Neural crest cell (in vitro differentiated cells): ENCODE measurements around the gene RBM34. TPM values are rescaled to one million over a fixed set of nuclear protein-coding genes. Genes with fewer than 3 reads are reported as not detected.

Experiments
- DNase-seq: peaks from one replicate; pipeline ENCODE4 v3.0.0; 2021; ENCODE audit warnings: low read depth, mixed read lengths, low spot score
- H3K27ac Mint-ChIP-seq: one replicate; pipeline ENCODE4 v1.8.0; 2021; ENCODE audit warnings: mild to moderate bottlenecking, mixed read lengths; ENCODE audit not compliant: unreplicated experiment
- H3K27me3 Mint-ChIP-seq: 2 replicates; pipeline ENCODE4 v1.8.0; 2021; ENCODE audit warnings: low read depth, mild to moderate bottlenecking, mixed read lengths
- H3K36me3 Mint-ChIP-seq: 2 replicates; pipeline ENCODE4 v1.8.0; 2021; ENCODE audit warnings: low read depth, mild to moderate bottlenecking, mixed read lengths
- H3K4me1 Mint-ChIP-seq: 2 replicates; pipeline ENCODE4 v1.8.0; 2021; ENCODE audit warnings: mixed read lengths
- H3K4me3 Mint-ChIP-seq: one replicate; pipeline ENCODE4 v1.8.0; 2021; ENCODE audit warnings: mild to moderate bottlenecking, mixed read lengths
- H3K9me3 Mint-ChIP-seq: 2 replicates; pipeline ENCODE4 v1.8.0; 2021; ENCODE audit warnings: mixed read lengths
- CTCF ChIP-seq: fragments of 200-600 bp; sonication (generic); conservative IDR thresholded peaks from 2 replicates; pipeline ENCODE4 v1.5.0; 2021; ENCODE audit warnings: antibody characterized with exemption, mild to moderate bottlenecking
- total RNA-seq: library from RNA; stranded (reverse); gene quantifications from 2 replicates; pipeline ENCODE4 v1.2.1, GENCODE V29; 2021

RBM34 gene
- total RNA-seq, 1 donor from 2014 or later = 102 TPM

GRCh38 chr1:235158680-235159079 is 2.4 kb downstream of the RBM34 start:
- Mint-ChIP-seq H3K27me3 (no peaks in the 10 kb centered on the region), H3K4me3 (no peak overlapping the region), H3K4me1 (peaks cover 22% of the 10 kb centered on the region), H3K9me3 (no peaks in the 10 kb centered on the region), H3K36me3 (peaks cover 2% of the 10 kb centered on the region), H3K27ac (no peak overlapping the region)
- no peak for DNase-seq
- no peak for TF ChIP-seq CTCF

- Mint-ChIP-seq H3K9me3 (no peaks in the 10 kb centered on the region), H3K4me3 (no peak overlapping the region), H3K36me3 (peaks cover 5% of the 10 kb centered on the region), H3K4me1 (peaks cover 22% of the 10 kb centered on the region), H3K27ac (no peak overlapping the region), H3K27me3 (no peaks in the 10 kb centered on the region)
- DNase-seq = no peak
- TF ChIP-seq CTCF = no peak
Measured at GRCh38 chr1:235157150-235157549, 3.9 kb downstream of the RBM34 start.

GRCh38 chr1:235156740-235157139 is 4.3 kb downstream of the RBM34 start:
- Mint-ChIP-seq H3K9me3 (no peaks in the 10 kb centered on the region), H3K4me1 (peaks cover 19% of the 10 kb centered on the region), H3K27me3 (no peaks in the 10 kb centered on the region), H3K4me3 (no peak overlapping the region), H3K36me3 (peaks cover 5% of the 10 kb centered on the region), H3K27ac (no peak overlapping the region)
- TF ChIP-seq CTCF = no peak
- no peak for DNase-seq

DNA sequence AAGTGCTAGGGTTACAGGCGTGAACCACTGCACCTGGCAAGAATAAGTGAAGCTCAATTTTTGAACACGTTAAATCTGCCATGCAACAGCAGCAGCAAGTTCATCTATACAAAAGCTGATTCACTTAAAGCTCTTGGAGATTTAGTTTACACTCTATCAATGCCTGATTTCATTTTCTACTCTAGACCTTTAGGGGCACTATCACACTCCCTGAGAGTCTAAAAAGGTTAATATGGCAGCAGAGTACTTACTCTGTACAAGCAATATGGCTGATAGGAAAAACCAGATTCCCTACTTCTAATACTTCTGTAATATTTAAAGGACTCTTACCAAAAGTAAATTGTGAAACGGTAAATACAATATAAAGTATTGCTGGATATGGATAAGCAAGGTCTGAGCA is 4.8 kb downstream of the RBM34 start:
- H3K9me3 Mint-ChIP-seq = no peaks in the 10 kb centered on the region
- no peak for TF ChIP-seq CTCF
- peaks cover 5% of the 10 kb centered on the region for H3K36me3 Mint-ChIP-seq
- no peak overlapping the region for H3K27ac Mint-ChIP-seq
- DNase-seq = no peak
- H3K27me3 Mint-ChIP-seq = no peaks in the 10 kb centered on the region
- H3K4me3 Mint-ChIP-seq = no peak overlapping the region
- peaks cover 15% of the 10 kb centered on the region for H3K4me1 Mint-ChIP-seq

GRCh38 chr1:235152235-235152634 is 8.8 kb downstream of the RBM34 start:
- DNase-seq = no peak
- Mint-ChIP-seq H3K36me3 (peaks cover 16% of the 10 kb centered on the region), H3K4me1 (no peaks in the 10 kb centered on the region), H3K27ac (no peak overlapping the region), H3K9me3 (no peaks in the 10 kb centered on the region), H3K4me3 (no peak overlapping the region), H3K27me3 (no peaks in the 10 kb centered on the region)
- no peak for TF ChIP-seq CTCF

DNA sequence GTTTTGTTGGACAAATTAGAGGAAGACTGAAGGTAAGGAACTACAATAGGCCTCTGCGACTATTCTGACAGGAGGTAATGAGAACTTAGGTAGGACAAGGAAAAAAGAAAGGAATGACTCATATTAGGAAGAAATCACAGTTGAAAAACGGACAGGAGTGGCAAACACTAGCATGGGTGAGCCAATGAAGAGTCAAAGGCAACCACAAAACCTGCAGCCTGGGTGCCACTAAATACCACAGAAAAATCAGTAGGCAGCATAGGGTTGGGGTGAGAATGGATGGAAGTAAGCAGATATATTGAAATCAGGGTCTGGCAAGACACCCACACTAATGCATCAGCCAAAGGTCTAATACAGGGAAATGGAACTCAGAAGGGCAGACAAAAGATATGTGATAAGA is 10.0 kb downstream of the RBM34 start:
- H3K36me3 Mint-ChIP-seq = peaks cover 18% of the 10 kb centered on the region
- no peak overlapping the region for H3K27ac Mint-ChIP-seq
- no peaks in the 10 kb centered on the region for H3K27me3 Mint-ChIP-seq
- H3K9me3 Mint-ChIP-seq = no peaks in the 10 kb centered on the region
- H3K4me1 Mint-ChIP-seq = no peaks in the 10 kb centered on the region
- TF ChIP-seq CTCF = no peak
- no peak for DNase-seq
- no peak overlapping the region for H3K4me3 Mint-ChIP-seq
